ENCODE data around the gene PCDHGA10. TPM values are rescaled to one million over a fixed set of nuclear protein-coding genes. Genes with fewer than 3 reads are reported as not detected.
"Not testable (repeated sequence)": the region's sequence is repeated elsewhere in the genome, so short reads cannot be mapped to it uniquely, and the experiment has no call there.

PCDHGA10 gene
- 4.7 and 5.3 TPM in 2 replicates for total RNA-seq (2014; rRNA removed; shearing (Covaris generic))

- peak; percentile 65 for DNase-seq (ENCODE audit: low spot score)
Measured at GRCh38 chr5:141412854-141413539, at the start of gene PCDHGA10. TSS of gene PCDHGA10 (plus strand) at chr5:141412987. CDS start at chr5:141413176, 189 bp downstream.

- no peak for DNase-seq (ENCODE audit: low spot score)
Measured at GRCh38 chr5:141363952-141364660, 48.7 kb upstream of the PCDHGA10 start, which contains the start of gene PCDHGA5. TSS of gene PCDHGA5 (plus strand) at chr5:141364162. CDS start at chr5:141364331, 169 bp downstream.

GRCh38 chr5:141366016-141366896 is 46.5 kb upstream of the PCDHGA10 start:
- DNase-seq (ENCODE audit: low spot score) = no peak

- DNase-seq (ENCODE audit: low spot score) = no peak
Measured at GRCh38 chr5:141369994-141370848, 42.6 kb upstream of the PCDHGA10 start, which contains the start of gene PCDHGB3. TSS of gene PCDHGB3 (plus strand) at chr5:141370242. CDS start at chr5:141370395, 153 bp downstream.

GRCh38 chr5:141371572-141372475 is 41.0 kb upstream of the PCDHGA10 start:
- no peak for DNase-seq (ENCODE audit: low spot score)

GRCh38 chr5:141373673-141374317 is 39.0 kb upstream of the PCDHGA10 start, which contains the start of gene PCDHGA6:
TSS of gene PCDHGA6 (plus strand) at chr5:141373891. CDS start at chr5:141374084, 193 bp downstream.
- DNase-seq (ENCODE audit: low spot score) = no peak

- DNase-seq (ENCODE audit: low spot score) = no peak
Measured at GRCh38 chr5:141374627-141375026, 38.2 kb upstream of the PCDHGA10 start.

- DNase-seq (ENCODE audit: low spot score) = not testable (repeated sequence)
Measured at GRCh38 chr5:141375444-141376155, 37.2 kb upstream of the PCDHGA10 start.

GRCh38 chr5:141382469-141383294 is 30.1 kb upstream of the PCDHGA10 start, which contains the start of gene PCDHGA7:
TSS of gene PCDHGA7 (plus strand) at chr5:141382742. CDS start at chr5:141382900, 158 bp downstream.
- no peak for DNase-seq (ENCODE audit: low spot score)

- no peak for DNase-seq (ENCODE audit: low spot score)
Measured at GRCh38 chr5:141383345-141383744, 29.4 kb upstream of the PCDHGA10 start.

GRCh38 chr5:141384471-141385267 is 28.1 kb upstream of the PCDHGA10 start:
- DNase-seq (ENCODE audit: low spot score) = no peak

- DNase-seq (ENCODE audit: low spot score) = not testable (repeated sequence)
Measured at GRCh38 chr5:141387557-141388311, 25.1 kb upstream of the PCDHGA10 start, which contains the start of gene PCDHGB4. TSS of gene PCDHGB4 (plus strand) at chr5:141387698. CDS start at chr5:141387885, 187 bp downstream.

- DNase-seq (ENCODE audit: low spot score) = no peak
Measured at GRCh38 chr5:141388661-141389060, 24.1 kb upstream of the PCDHGA10 start.

GRCh38 chr5:141389153-141390042 is 23.4 kb upstream of the PCDHGA10 start:
- DNase-seq (ENCODE audit: low spot score) = no peak
